ENCODE data around the gene ZNF74.
"Not testable (repeated sequence)": the region's sequence is repeated elsewhere in the genome, so short reads cannot be mapped to it uniquely, and the experiment has no call there.

Gene ZNF74

DNA sequence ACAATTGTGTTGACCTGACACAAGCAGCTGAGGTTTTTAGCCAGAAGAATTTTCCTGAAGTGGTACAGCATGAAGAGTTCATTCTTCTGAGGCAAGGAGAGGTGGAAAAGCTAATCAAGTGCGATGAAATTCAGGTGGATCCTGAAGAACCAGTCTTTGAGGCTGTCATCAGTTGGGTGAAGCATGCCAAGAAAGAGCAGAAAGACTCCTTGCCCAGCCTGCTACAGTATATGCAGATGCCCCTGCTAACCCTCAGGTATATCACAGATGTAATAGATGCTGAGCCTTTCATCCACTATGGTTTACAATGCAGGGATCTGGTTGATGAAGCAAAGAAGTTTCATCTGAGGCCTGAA, 56.6 kb downstream of the ZNF74 start:
- no peak for DNase-seq

DNA sequence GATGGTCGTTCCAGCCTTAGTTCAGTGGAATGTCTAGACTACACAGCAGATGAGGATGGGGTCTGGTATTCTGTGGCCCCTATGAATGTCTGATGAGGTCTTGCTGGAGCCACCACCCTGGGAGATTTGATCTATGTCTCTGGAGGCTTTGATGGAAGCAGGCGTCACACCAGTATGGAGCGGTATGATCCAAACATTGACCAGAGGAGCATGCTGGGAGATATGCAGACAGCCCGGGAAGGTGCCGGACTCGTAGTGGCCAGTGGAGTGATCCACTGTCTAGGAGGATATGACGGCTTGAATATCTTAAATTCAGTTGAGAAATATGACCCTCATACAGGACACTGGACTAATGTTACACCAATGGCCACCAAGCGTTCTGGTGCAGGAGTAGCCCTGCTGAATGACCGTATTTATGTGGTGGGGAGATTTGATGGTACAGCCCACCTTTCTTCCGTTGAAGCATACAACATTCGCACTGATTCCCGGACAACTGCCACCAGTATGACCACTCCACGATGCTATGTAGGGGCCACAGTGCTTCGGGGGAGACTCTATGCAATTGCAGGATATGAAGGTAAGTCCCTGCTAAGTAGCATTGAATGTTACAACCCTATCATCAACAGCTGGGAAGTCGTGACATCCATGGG, 57.3 kb downstream of the ZNF74 start:
- not testable (repeated sequence) for DNase-seq

DNA sequence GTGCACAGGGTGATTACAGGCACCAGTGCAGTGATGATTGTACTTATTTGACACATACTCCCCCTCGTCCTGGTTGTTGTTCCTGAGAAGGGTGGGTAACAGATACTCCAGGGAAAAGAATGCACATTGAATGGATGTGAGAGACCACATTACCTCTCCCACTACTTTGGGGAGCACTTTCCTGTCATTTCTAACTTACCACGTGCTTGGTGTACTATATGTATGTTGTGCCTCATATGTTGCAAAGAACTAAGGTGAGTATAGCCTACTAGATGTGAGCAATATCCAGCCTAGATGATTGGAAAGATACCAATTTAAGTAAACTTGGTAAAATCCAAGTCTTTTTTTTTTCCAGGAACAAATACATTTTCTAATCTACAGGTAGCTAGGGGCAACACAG, 58.0 kb downstream of the ZNF74 start:
- no peak for DNase-seq

DNA sequence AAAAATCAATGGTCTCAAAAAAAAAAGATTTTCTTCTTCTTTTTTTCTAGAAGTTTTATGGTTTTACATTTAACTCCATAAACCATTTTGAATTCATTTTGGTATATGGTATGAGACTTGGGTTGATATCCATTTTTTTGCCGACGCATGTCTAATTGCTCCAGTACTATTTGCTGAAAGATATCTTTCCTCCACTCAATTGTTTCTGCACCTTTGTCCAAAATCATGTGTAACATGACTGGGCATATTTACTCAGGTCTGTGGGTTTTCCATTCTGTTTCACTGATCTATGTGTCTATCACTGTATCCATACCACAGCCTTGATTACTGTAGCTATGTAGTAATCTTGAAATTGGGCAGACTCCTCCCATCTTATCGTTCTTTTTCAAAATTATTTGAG, 59.3 kb downstream of the ZNF74 start:
- no peak for DNase-seq

DNA sequence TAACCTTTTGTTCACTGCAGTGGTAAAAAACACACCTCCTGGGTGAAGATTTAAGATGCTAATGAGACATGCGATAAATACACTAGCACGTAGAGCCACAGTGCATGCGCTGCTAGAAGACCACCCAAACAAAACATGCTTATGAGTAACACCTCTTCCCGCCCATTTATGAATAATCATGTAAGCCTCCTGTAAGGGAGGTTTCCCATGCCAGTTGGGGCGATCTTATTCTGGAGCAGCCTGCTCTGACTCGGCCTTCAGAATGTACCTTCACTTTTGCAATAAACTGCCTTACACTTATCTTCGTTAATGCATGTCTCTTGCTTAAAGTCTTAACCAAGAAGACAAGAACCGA, 61.7 kb downstream of the ZNF74 start:
- no peak for DNase-seq

DNA sequence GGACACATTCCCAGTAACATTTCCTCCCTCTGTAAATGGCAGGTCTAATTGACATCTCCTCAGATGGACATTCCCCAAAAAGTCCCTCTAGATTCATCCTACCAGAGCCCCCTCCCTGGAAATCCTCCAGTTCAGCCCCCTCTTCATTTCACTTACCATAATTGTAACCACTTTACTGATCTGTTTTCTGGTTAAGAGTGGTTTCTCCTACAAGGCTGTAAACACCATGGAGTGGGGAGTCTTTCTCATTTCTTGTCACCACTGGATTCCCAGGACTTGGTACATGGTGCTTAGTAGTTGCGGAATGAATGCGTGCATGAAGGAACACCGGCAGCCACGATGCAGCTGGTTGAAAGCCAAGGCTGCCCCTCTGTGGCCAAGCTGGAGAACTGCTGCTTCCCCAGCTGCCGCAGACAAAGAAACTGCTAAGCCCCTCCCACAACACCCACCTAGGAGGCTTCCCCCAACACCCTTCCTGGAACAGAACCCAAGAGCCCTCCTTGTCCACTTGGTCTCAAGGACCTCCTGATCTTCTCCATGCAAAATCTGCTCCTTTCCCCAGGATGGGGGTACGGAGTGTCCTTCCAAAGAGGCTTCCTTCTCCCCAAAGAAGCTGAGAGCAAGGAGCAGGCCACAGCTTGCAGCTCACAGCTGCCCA, 62.2 kb downstream of the ZNF74 start:
- DNase-seq, result peak; percentile 51 to 73 (median 67)

DNA sequence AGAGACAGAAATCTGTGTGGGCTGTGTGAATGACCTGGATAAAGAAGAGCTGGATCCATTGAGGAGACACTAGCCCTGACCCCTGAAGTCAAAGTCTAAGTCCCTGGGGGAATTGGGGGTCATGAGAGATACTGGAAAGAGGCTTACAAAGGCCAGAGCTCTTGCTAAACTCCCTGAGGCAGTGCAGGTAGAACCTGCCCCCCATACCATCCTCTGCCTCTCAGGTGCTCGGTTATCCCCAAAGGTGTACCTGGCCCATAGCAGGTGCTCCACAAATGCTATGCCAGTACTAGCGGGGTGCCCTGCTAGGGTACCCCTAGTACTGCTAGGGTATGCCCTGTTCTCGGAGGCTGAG, 62.7 kb downstream of the ZNF74 start:
- no peak for DNase-seq

DNA sequence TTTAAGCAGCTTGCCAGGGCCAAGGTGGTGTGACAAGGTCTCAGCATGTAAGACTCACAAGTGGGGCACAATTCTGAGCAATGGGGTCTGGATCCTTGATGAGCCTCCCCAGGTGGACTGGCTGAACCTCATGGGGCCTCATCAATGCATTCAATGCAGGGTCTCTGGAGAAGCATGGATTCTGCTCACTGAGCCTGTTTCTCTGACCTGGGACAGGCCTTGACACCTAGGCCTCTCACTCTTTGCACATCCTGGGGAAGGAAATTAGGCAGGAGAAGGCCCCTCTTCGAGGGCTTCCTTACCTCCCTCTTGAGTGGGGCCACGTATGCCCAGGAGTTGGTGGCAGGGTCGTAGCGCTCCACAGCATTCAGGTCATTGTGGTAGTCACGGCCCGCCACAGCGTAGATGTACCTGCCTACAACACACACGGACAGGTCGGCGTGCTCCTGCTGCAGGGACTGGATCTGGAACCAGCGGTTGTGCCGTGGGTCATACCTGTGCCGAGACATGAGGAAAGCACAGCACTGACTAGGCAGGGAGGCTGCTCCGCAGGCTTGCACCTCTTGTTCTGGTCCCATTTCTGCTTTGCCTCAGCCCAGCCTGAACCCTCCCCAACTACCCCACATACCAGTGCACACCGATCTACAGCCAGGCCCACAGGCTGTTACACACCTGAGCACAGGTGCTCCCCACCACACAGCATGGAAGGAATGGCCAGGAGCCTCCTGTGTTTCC, 63.7 kb downstream of the ZNF74 start:
- no peak for DNase-seq

All from stimulated activated naive CD4-positive, alpha-beta T cell (primary cell).